OCI-M1 (cell line): ENCODE measurements around the gene SCN8A.

Experiments used
- DNase-seq: peaks from one replicate; lab custom pipeline; 2025; lab: John Stamatoyannopoulos, UW

The SCN8A gene

DNA sequence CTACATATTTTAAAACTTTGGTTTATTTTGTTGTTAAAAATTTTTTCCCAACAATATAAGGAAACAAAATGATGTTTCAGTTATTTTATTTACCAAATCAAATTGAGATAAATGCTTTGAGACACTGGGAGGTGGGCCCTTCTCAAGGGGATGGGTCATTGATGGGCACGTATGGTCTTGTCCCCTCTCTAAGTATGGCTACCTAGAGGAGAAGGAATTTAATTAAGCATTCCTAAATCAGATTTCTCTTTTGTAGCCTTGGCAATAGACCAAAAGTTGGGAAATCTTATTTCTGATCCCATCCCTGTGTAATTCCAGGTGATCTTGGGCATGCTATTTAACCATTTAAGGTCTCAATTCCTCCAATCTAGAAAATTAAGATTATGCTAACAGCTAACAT lies 79.0 kb downstream of the SCN8A start:
- no peak for DNase-seq

DNA sequence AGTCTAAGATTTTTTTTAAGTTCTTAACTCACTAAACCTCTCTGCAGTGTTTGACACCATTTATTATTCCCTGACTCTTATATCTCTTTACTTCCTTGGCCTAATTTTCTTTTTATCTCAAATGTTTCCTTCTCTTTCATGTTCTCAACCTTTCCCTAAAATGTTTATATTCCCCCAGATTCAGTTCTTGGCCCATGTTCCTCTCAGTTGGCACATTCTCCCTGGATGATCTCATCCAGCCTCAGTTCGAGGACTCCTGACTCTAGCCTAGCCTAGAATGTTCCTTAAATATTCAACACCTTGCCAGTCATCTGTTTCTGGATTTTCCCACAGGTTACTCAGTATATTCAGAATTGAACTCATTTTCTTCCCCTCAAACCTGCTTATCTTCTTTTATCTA lies 81.3 kb downstream of the SCN8A start:
- no peak for DNase-seq

DNA sequence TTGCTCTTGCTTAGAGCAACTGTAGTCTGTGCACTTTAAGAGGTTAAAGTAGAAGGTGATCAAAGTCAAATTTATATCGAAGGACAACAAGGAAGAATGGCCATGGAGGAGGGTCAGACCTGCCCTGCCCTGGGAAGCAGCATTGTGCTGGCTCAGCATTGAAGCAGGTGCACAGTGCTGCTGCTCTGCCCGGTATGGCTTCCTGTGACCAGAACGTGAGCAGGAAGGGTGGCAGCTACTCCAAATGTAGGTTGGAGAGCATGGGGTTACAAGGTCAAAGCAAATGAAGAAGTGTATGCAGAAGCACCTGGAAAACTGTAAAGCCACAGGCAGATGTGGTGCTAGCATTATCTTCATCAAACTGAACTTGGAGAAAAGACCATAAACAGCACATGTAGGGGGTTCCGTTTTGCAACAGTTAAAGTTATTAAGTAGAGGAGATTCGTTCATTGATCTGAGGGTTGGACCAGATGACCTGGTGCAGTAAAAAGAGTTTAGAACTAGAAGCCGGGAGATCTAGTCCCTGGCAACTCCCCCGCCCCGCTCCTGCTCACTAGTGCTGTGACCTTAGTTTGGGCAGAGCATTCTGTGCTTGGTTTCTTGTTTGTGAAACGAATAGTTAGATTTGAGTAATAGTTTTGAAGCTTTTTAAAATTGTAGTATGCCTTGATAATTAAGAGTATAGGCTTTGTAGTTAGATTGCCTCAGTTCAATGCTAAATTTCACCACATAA lies 84.2 kb downstream of the SCN8A start:
- no peak for DNase-seq

GRCh38 chr12:51676875-51677274 lies 85.8 kb downstream of the SCN8A start:
- DNase-seq = no peak

- DNase-seq = no peak
Measured at GRCh38 chr12:51677284-51677968, 86.4 kb downstream of the SCN8A start.

DNA sequence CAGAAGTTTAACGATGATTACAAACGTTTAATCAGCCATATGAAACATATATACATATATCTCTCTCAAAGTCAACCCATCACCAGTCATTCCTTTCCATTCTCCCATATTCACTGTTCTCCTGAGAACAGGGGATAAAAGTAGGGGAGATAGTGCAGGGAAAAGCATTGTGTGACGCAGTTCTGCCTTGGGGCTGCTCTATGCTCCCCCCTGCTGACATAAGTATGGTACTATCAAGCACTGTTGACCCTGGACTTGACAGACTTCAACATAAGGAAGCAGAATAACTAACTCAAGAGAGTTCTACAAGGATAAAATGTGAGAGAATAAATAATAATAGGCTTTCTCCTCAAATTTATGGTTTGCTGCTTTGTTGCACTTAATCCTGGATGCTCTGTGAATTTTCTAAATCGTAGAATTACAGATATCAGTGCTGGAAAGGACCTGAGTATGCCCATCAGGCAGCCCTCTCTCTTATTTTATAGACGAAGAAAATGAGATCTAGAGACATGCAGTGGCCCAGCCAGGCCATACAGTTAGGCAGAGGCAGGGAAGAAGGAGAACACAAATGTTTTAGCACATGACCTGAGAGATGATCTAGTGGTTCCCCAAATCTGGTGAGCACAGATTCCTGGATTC lies 87.2 kb downstream of the SCN8A start:
- DNase-seq = peak; percentile 58

DNA sequence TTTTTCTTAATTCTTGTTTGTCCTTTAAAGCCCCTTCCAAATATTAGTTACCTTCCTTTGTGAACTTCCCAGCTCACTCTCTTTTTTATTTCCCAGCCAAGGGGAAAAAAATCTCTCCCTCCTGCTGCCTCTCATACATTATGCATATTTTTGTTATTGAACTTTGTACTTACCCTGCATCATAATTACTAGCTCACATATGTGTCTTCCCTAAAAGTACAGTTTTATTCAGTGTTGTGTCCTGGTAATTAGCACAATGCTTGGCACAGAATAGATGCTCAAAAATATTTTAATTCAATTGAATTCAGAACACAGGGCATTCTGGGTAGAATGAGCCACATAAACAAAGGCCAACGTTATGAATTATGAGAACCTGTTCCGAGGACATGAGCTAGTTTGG lies 91.9 kb downstream of the SCN8A start:
- no peak for DNase-seq

GRCh38 chr12:51683763-51684357 lies 92.8 kb downstream of the SCN8A start:
- DNase-seq = peak; percentile 47

GRCh38 chr12:51686727-51687126 lies 95.7 kb downstream of the SCN8A start:
- no peak for DNase-seq

DNA sequence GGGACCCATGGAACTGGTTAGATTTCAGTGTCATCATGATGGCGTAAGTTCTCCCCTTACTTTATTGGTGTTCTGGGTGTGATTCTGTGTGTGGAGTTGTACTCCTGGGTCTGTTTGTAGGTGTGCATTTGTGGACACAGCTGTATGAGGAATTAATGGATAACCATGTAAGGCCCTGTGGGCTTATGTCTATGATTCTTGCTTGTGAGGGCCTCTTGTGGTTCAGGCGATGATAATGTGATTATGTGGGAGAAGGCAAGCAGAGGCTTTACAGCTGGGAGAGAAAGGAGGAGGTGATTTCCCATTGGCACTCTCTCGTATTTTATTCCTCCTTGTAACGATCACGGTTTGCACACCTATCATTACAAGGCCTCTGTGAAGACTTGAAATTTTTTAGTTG lies 96.1 kb downstream of the SCN8A start:
- DNase-seq = no peak

DNA sequence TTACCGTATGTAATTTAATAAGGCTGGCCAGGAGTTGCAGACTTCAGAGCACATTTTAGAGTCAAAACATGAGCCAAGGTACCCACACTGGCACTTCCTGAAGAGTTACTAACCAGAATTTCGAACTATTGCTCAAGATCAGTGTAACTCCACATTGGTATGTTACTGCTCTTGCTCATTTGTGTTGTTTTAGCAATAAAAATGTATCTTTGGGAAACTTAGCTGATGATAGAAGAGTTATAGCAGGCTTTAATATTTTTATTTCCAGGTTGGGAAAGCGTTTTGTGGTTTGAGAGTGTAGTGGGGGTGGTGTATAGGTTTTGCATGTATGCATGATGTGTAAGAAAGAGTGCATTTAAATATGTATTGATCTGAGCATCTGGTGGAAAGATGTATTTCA lies 96.6 kb downstream of the SCN8A start:
- DNase-seq = no peak

DNA sequence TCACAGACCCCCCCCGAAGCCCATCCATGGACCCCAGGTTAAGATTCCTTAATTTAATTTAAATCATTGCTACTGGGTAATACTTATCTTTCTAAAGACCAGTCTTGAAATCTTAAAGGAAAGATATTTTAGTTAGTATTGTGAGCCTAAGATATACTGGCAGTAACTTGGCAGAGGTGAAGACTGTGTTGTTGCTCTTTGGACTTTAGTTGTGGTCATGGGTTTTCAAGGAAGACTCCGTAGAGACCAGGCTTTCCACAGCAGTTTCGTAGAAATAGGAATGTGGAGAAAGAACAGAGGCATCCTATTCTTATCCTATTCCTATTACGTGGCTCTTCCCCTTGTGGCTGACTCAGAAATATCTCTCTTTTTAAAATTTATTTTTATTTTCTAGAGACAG lies 99.0 kb downstream of the SCN8A start:
- DNase-seq = no peak

- peak; percentile 36 for DNase-seq
Measured at GRCh38 chr12:51692016-51692415, 101.0 kb downstream of the SCN8A start.

- no peak for DNase-seq
Measured at GRCh38 chr12:51693569-51693968, 102.5 kb downstream of the SCN8A start.

GRCh38 chr12:51694146-51694545 lies 103.1 kb downstream of the SCN8A start:
- DNase-seq = no peak

- no peak for DNase-seq
Measured at GRCh38 chr12:51695241-51696010, 104.4 kb downstream of the SCN8A start.

DNA sequence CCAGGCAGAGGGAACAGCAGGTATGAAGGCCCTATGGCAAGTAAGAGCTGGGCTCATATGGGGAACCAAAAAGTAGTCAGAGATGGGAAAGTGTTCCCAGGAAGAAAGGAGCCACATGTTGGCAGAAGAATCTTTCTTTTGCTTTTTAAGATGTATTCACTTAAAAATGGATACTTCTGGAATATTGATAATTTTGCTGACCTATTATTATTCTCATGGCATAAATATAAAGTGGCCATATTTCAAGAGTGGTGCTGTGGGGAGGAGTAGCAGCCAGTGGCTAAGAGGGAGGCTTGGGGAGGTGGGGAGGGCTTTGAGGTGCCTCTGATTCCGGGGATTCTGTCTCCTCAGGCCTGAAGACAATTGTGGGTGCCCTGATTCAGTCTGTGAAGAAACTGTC lies 108.2 kb downstream of the SCN8A start:
- DNase-seq = no peak

- DNase-seq = no peak
Measured at GRCh38 chr12:51700887-51701286, 109.9 kb downstream of the SCN8A start.

DNA sequence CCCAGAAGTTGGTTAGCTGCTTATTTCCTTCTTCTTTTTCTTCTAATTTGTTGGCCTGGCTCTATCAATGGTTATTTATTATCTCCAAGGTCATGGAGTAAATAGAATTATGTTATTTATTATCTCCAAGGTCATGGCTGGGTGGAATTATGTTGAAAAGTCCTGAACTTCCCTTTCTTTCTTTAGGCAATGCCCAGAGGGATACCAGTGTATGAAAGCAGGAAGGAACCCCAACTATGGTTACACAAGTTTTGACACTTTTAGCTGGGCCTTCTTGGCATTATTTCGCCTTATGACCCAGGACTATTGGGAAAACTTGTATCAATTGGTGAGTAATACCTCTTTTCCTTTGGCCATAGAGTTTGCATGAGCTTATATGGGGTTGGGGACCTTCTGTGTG lies 111.6 kb downstream of the SCN8A start:
- no peak for DNase-seq

GRCh38 chr12:51705450-51705849 lies 114.4 kb downstream of the SCN8A start:
- no peak for DNase-seq

DNA sequence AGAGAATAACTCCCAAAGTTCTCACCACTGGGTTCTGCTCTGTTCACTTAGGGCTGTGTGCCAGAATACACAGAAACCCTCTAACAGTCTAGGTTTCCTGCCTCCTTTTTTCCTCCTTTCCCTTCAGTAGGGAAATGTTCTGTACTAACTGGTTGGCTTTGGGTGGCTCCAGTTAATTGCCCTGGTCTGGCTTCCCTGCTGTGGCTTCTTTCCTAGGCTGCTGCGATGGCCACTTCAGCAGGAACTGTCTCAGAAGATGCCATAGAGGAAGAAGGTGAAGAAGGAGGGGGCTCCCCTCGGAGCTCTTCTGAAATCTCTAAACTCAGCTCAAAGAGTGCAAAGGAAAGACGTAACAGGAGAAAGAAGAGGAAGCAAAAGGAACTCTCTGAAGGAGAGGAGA lies 115.2 kb downstream of the SCN8A start:
- no peak for DNase-seq

DNA sequence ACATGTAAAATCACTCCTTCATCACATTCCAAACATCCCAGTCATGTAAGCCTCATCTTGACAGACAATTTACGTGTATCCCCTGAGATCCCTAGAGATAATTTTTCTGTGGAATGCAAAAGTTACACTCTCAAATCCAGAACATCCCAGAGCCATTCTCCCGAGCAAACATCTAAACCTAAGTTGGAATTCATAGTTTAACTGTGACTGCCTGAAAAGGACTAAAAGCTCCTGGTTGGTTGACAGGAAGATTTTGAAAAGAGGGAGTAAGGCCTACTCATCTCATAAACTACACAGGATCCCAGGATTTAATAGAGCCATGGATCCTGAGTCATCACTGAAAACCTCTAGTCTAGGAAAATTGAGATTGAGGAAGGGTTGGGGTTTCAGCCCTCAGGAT lies 123.6 kb downstream of the SCN8A start:
- DNase-seq = no peak
